Measurements from ENCODE around the gene RNF41. TPM values are rescaled to one million over a fixed set of nuclear protein-coding genes. Genes with fewer than 3 reads are reported as not detected.

The RNF41 gene
- total and polyA plus RNA-seq, 2 of the 13 experiments (the other 11 are each of a cell fraction or from before 2014, with no cell fraction given): 27.1 to 39.4 TPM

- peak; percentile 71 for TF ChIP-seq UBTF (CRISPR knock-in tag; IDR thresholded peaks at IDR 0.05)
- peak; percentile 74 for TF ChIP-seq ZNF264 (CRISPR knock-in tag; IDR thresholded peaks at IDR 0.05)
- TF ChIP-seq BRD4 (CRISPR knock-in tag; IDR thresholded peaks at IDR 0.05): no peak; the same call in 1 of the 2 replicates
- peak; percentile 67 for TF ChIP-seq ZNF883 (CRISPR knock-in tag; IDR thresholded peaks at IDR 0.05; ENCODE audit: not compliant biosample characterization)
- 0 out of 2 replicates have a peak, but pooled peaks have one; percentile 49 for TF ChIP-seq KMT2A (CRISPR knock-in tag; IDR thresholded peaks at IDR 0.05)
- peak; percentile 82; the same call in 1 of the 2 replicates for TF ChIP-seq FOXC1 (CRISPR knock-in tag; IDR thresholded peaks at IDR 0.05; ENCODE audit: borderline replicate concordance)
- TF ChIP-seq CREB3 (CRISPR knock-in tag; IDR thresholded peaks at IDR 0.05): peak; percentile 69; the same call in 1 of the 2 replicates
- no peak; the same call in 1 of the 2 replicates for TF ChIP-seq ZNF761 (CRISPR knock-in tag; conservative IDR thresholded peaks at IDR 0.05)
- peak; percentile 46 for TF ChIP-seq AGO1 (IDR thresholded peaks at IDR 0.05; ENCODE audit: low read depth, low read length, poor library complexity, severe bottlenecking)
- TF ChIP-seq ZNF207 (IDR thresholded peaks at IDR 0.05; ENCODE audit: borderline replicate concordance): no peak
- TF ChIP-seq ZNF557 (CRISPR knock-in tag; IDR thresholded peaks at IDR 0.05): 0 out of 2 replicates have a peak, but pooled peaks have one; percentile 48
- TF ChIP-seq CTCF (CRISPR knock-in tag; IDR thresholded peaks at IDR 0.05): peak; percentile 29
- TF ChIP-seq POGZ (CRISPR knock-in tag; IDR thresholded peaks at IDR 0.05): 0 out of 2 replicates have a peak, but pooled peaks have one; percentile 48
- 0 out of 2 replicates have a peak, but pooled peaks have one; percentile 34 for TF ChIP-seq ZNF792 (CRISPR knock-in tag; IDR thresholded peaks at IDR 0.05)
- peak; percentile 79; the same call in 1 of the 2 replicates for TF ChIP-seq ZNF280B (CRISPR knock-in tag; IDR thresholded peaks at IDR 0.05; ENCODE audit: borderline replicate concordance)
- peak; percentile 61; the same call in 1 of the 2 replicates for TF ChIP-seq ZNF749 (CRISPR knock-in tag; IDR thresholded peaks at IDR 0.05; ENCODE audit: borderline replicate concordance)
- peak; percentile 87 for TF ChIP-seq ZFP91 (CRISPR knock-in tag; IDR thresholded peaks at IDR 0.05; ENCODE audit: borderline replicate concordance)
- 0 out of 2 replicates have a peak, but pooled peaks have one; percentile 33 for TF ChIP-seq ZNF782 (CRISPR knock-in tag; IDR thresholded peaks at IDR 0.05; ENCODE audit: borderline replicate concordance)
- peak; percentile 53; the same call in 1 of the 2 replicates for TF ChIP-seq ZNF317 (CRISPR knock-in tag; IDR thresholded peaks at IDR 0.05)
- 0 out of 2 replicates have a peak, but pooled peaks have one; percentile 58 for TF ChIP-seq ZNF160 (CRISPR knock-in tag; IDR thresholded peaks at IDR 0.05)
Observed at GRCh38 chr12:56221757-56222530, at the start of gene RNF41 (continued).

Data from HepG2 (cell line).